ENCODE measurements around the gene ADH6. TPM values are rescaled to one million over a fixed set of nuclear protein-coding genes. Genes with fewer than 3 reads are reported as not detected.
"Not testable (repeated sequence)": the region's sequence is repeated elsewhere in the genome, so short reads cannot be mapped to it uniquely, and the experiment has no call there.

ADH6 gene
- total RNA-seq, 1 experiment from 2014 or later, result 0.18 TPM

GRCh38 chr4:99228706-99229105, 9.7 kb upstream of the ADH6 start:
- in situ Hi-C loops (cut with HindIII; ENCODE audit: low pct_unique_long_range_greater_than_20kb, low sequenced_read_pairs); H3K27ac ChIP-seq (ENCODE audit: low read length); H3K27me3 ChIP-seq (ENCODE audit: control insufficient read depth, insufficient read depth, low read length); DNase-seq (ENCODE audit: low read depth, low spot score); ATAC-seq; H3K4me3 ChIP-seq (ENCODE audit: low read depth in 2 of 2, low read length in 2 of 2); CTCF ChIA-PET; H3K9me3 ChIP-seq (ENCODE audit: control insufficient read depth, insufficient read depth, low read depth, low read length); BruUV-seq (replicated peaks); H3K36me3 ChIP-seq (ENCODE audit: control insufficient read depth, insufficient read depth, low read length); H3K4me1 ChIP-seq (ENCODE audit: control insufficient read depth, insufficient read depth, low read length); intact Hi-C loops (cut with micrococcal nuclease; ENCODE audit: unreplicated experiment); POLR2A ChIA-PET: not testable (repeated sequence)

- in situ Hi-C loops (cut with HindIII; ENCODE audit: low pct_unique_long_range_greater_than_20kb, low sequenced_read_pairs); intact Hi-C loops (cut with micrococcal nuclease; ENCODE audit: unreplicated experiment); POLR2A ChIA-PET; H3K36me3 ChIP-seq (ENCODE audit: control insufficient read depth, insufficient read depth, low read length); DNase-seq (ENCODE audit: low read depth, low spot score); BruUV-seq (replicated peaks); H3K27me3 ChIP-seq (ENCODE audit: control insufficient read depth, insufficient read depth, low read length); H3K27ac ChIP-seq (ENCODE audit: low read length); ATAC-seq; H3K4me1 ChIP-seq (ENCODE audit: control insufficient read depth, insufficient read depth, low read length); H3K4me3 ChIP-seq (ENCODE audit: low read depth in 2 of 2, low read length in 2 of 2); H3K9me3 ChIP-seq (ENCODE audit: control insufficient read depth, insufficient read depth, low read depth, low read length): not testable (repeated sequence)
- CTCF ChIA-PET, result interaction anchor here (0.6 kb wide), 1 partner anchor 778 kb away, joined by 3 read pairs; no protein-coding TSS in a partner anchor
Observed at GRCh38 chr4:99227646-99228045, 8.6 kb upstream of the ADH6 start.

GRCh38 chr4:99221980-99222379, 2.9 kb upstream of the ADH6 start:
- Histone ChIP-seq H3K4me1 (ENCODE audit: control insufficient read depth, insufficient read depth, low read length) (no peaks in the 10 kb centered on the region), H3K4me3 (ENCODE audit: low read depth in 2 of 2, low read length in 2 of 2) (no peak overlapping the region), H3K27ac (ENCODE audit: low read length) (no peak overlapping the region), H3K36me3 (ENCODE audit: control insufficient read depth, insufficient read depth, low read length) (no peaks in the 10 kb centered on the region), H3K27me3 (ENCODE audit: control insufficient read depth, insufficient read depth, low read length) (no peaks in the 10 kb centered on the region), H3K9me3 (ENCODE audit: control insufficient read depth, insufficient read depth, low read depth, low read length) (no peaks in the 10 kb centered on the region)
- in situ Hi-C loops (cut with HindIII; ENCODE audit: low pct_unique_long_range_greater_than_20kb, low sequenced_read_pairs), result no loop called here
- BruUV-seq (replicated peaks), result no TSS peak
- no peak for DNase-seq (ENCODE audit: low read depth, low spot score)
- TF ChIP-seq POLR2AphosphoS5 (IDR thresholded peaks at IDR 0.05; ENCODE audit: low read depth, low read length), result no peak
- TF ChIP-seq SIN3A (IDR thresholded peaks at IDR 0.05; ENCODE audit: borderline replicate concordance, insufficient read depth, low read depth, low read length), result no peak
- no peak for TF ChIP-seq TCF7L2 (IDR thresholded peaks at IDR 0.05; ENCODE audit: low read depth, low read length)
- no peak for ATAC-seq
- ChIA-PET POLR2A (no interaction called here), CTCF (no interaction called here)
- intact Hi-C loops (cut with micrococcal nuclease; ENCODE audit: unreplicated experiment), result no loop called here

- H3K4me1 ChIP-seq (ENCODE audit: control insufficient read depth, insufficient read depth, low read length), result no peaks in the 10 kb centered on the region
- DNase-seq (ENCODE audit: low read depth, low spot score) (no peak), ATAC-seq (no peak)
- intact Hi-C loops (cut with micrococcal nuclease; ENCODE audit: unreplicated experiment), result no loop called here
- H3K27me3 ChIP-seq (ENCODE audit: control insufficient read depth, insufficient read depth, low read length), result no peaks in the 10 kb centered on the region
- no peaks in the 10 kb centered on the region for H3K36me3 ChIP-seq (ENCODE audit: control insufficient read depth, insufficient read depth, low read length)
- H3K4me3 ChIP-seq (ENCODE audit: low read depth in 2 of 2, low read length in 2 of 2), result no peak overlapping the region
- H3K27ac ChIP-seq (ENCODE audit: low read length), result no peak overlapping the region
- no TSS peak for BruUV-seq (replicated peaks)
- in situ Hi-C loops (cut with HindIII; ENCODE audit: low pct_unique_long_range_greater_than_20kb, low sequenced_read_pairs), result no loop called here
- no peaks in the 10 kb centered on the region for H3K9me3 ChIP-seq (ENCODE audit: control insufficient read depth, insufficient read depth, low read depth, low read length)
- TF ChIP-seq CTCF (IDR thresholded peaks at IDR 0.05) (no peak), REST (IDR thresholded peaks at IDR 0.05; ENCODE audit: insufficient read depth in 1 of 2, low read depth in 2 of 2, low read length in 1 of 2) (no peak), POLR2AphosphoS5 (IDR thresholded peaks at IDR 0.05; ENCODE audit: low read depth, low read length) (no peak), SIN3A (IDR thresholded peaks at IDR 0.05; ENCODE audit: borderline replicate concordance, insufficient read depth, low read depth, low read length) (no peak), TCF7L2 (IDR thresholded peaks at IDR 0.05; ENCODE audit: low read depth, low read length) (no peak)
- ChIA-PET CTCF (no interaction called here), POLR2A (no interaction called here)
Observed at GRCh38 chr4:99219479-99219878, 433 bp upstream of the ADH6 start.
